GM23338 (cell line): ENCODE measurements around the gene KATNAL1. TPM values are rescaled to one million over a fixed set of nuclear protein-coding genes. Genes with fewer than 3 reads are reported as not detected.

Experiments used
- ATAC-seq: fragments of 200-7000 bp; cut with Tn5 transposase; 3 replicates; pipeline ENCODE4 v1.9.1; 2020
- DNase-seq: peaks from one replicate; pipeline ENCODE4 v3.0.0-alpha.2; 2015; ENCODE audit warnings: low spot score
- H2AFZ ChIP-seq: fragments of 200-600 bp; sonication (generic); 2 replicates; pipeline ENCODE4 v1.8.0; 2016; ENCODE audit warnings: antibody characterized with exemption, mild to moderate bottlenecking, moderate library complexity
- H3F3A ChIP-seq: fragments of 200-600 bp; sonication (generic); replicated peaks from 2 replicates; pipeline ENCODE4 v1.8.0; 2017; ENCODE audit warnings: antibody characterized with exemption, mixed run types, low read depth
- H3K27ac ChIP-seq: fragments of 200-600 bp; sonication (generic); 2 replicates; pipeline ENCODE4 v1.6.1; 2016; ENCODE audit warnings: low read depth
- H3K27me3 ChIP-seq: fragments of 200-600 bp; sonication (generic); 2 replicates; pipeline ENCODE4 v1.8.0; 2016; ENCODE audit warnings: mild to moderate bottlenecking, mixed run types, moderate library complexity; ENCODE audit not compliant: insufficient read depth
- H3K36me3 ChIP-seq: fragments of 200-600 bp; sonication (generic); 2 replicates; pipeline ENCODE4 v1.8.0; 2016; ENCODE audit warnings: mild to moderate bottlenecking; ENCODE audit not compliant: insufficient read depth
- H3K4me1 ChIP-seq: fragments of 200-600 bp; sonication (generic); 2 replicates; pipeline ENCODE4 v1.8.0; 2016; ENCODE audit warnings: mild to moderate bottlenecking, moderate library complexity; ENCODE audit not compliant: insufficient read depth
- H3K4me2 ChIP-seq: fragments of 200-600 bp; sonication (generic); 2 replicates; pipeline ENCODE4 v1.7.1; 2017; ENCODE audit warnings: mixed run types
- H3K4me3 ChIP-seq: fragments of 200-600 bp; sonication (generic); 2 replicates; pipeline ENCODE4 v1.6.1; 2016; ENCODE audit warnings: mixed run types
- H3K79me2 ChIP-seq: fragments of 200-600 bp; sonication (generic); replicated peaks from 2 replicates; pipeline ENCODE4 v1.8.0; 2017; ENCODE audit warnings: mild to moderate bottlenecking; ENCODE audit not compliant: insufficient read depth
- H3K9me2 ChIP-seq: fragments of 200-600 bp; sonication (generic); 2 replicates; pipeline ENCODE4 v1.8.0; 2017; ENCODE audit not compliant: insufficient read depth
- H4K20me1 ChIP-seq: fragments of 200-600 bp; sonication (generic); replicated peaks from 2 replicates; pipeline ENCODE4 v1.8.0; 2017; ENCODE audit warnings: mild to moderate bottlenecking; ENCODE audit not compliant: insufficient read depth
- H3K27ac Mint-ChIP-seq: 2 replicates; pipeline ENCODE4 v1.8.0; 2020; ENCODE audit warnings: inconsistent platforms, mild to moderate bottlenecking, moderate library complexity, mixed read lengths
- H3K27me3 Mint-ChIP-seq: 3 replicates; pipeline ENCODE4 v1.8.0; 2022; ENCODE audit warnings: low read depth, mild to moderate bottlenecking, moderate library complexity, mixed read lengths, inconsistent platforms; ENCODE audit not compliant: insufficient read depth, poor library complexity
- H3K36me3 Mint-ChIP-seq: 3 replicates; pipeline ENCODE4 v1.8.0; 2021; ENCODE audit warnings: low read depth, mild to moderate bottlenecking, inconsistent platforms, moderate library complexity, mixed read lengths
- H3K4me1 Mint-ChIP-seq: 3 replicates; pipeline ENCODE4 v1.8.0; 2020; ENCODE audit warnings: mild to moderate bottlenecking, inconsistent platforms, mixed read lengths
- H3K4me3 Mint-ChIP-seq: 3 replicates; pipeline ENCODE4 v1.8.0; 2021; ENCODE audit warnings: moderate library complexity, mild to moderate bottlenecking, inconsistent platforms, mixed read lengths
- H3K9me3 Mint-ChIP-seq: 3 replicates; pipeline ENCODE4 v1.8.0; 2020; ENCODE audit warnings: moderate library complexity, mild to moderate bottlenecking, inconsistent platforms, mixed read lengths
- CREB1 ChIP-seq: fragments of 250-450 bp; sonication (Bioruptor Pico); IDR thresholded peaks from 2 replicates; pipeline ENCODE4 v1.5.0; 2020; ENCODE audit warnings: low read depth, mild to moderate bottlenecking, moderate library complexity
- EZH2 ChIP-seq: fragments of 200-600 bp; sonication (generic); IDR thresholded peaks from one replicate; pipeline ENCODE4 v1.8.0; 2017; ENCODE audit warnings: antibody characterized with exemption, mild to moderate bottlenecking, low read depth; ENCODE audit not compliant: unreplicated experiment
- JUNB ChIP-seq: IDR thresholded peaks from one replicate; pipeline ENCODE4 v1.6.1; 2016; ENCODE audit warnings: antibody characterized with exemption; ENCODE audit not compliant: unreplicated experiment
- NANOG ChIP-seq: IDR thresholded peaks from 2 replicates; pipeline ENCODE4 v1.6.1; 2016; ENCODE audit warnings: antibody characterized with exemption, borderline replicate concordance
- ZNF331 ChIP-seq: fragments of 250-450 bp; sonication (Bioruptor Pico); IDR thresholded peaks from 2 replicates; pipeline ENCODE4 v1.5.0; 2020; ENCODE audit warnings: low read depth, mild to moderate bottlenecking, moderate library complexity
- polyA plus RNA-seq: library from polyadenylated mRNA; unstranded; fragments of >200 nt; fragmentation: Nextera tagmentation; extraction: Ambion mirVana; gene quantifications from 2 replicates; pipeline ENCODE4 v1.2.1, GENCODE V29; 2016
- total RNA-seq: library from RNA; depleted of rRNA; stranded (reverse); fragments of >200 nt; shearing (Covaris generic); gene quantifications from 2 replicates; pipeline ENCODE4 v1.2.3, GENCODE V29; 2014
- TF ChIP-seq, protein P1 (sequence below): IDR thresholded peaks from one replicate; pipeline ENCODE4 v1.6.1; 2018; ENCODE audit warnings: antibody characterized with exemption; ENCODE audit not compliant: unreplicated experiment
- TF ChIP-seq, protein P2 (sequence below): fragments of 250-450 bp; sonication (Bioruptor Pico); IDR thresholded peaks from 2 replicates; pipeline ENCODE4 v1.5.0; 2020; ENCODE audit warnings: mild to moderate bottlenecking, moderate library complexity
- TF ChIP-seq, protein P3 (sequence below), 2 experiments: fragments of 200-600 bp in 1 of 2; sonication (generic) in 1 of 2; conservative IDR thresholded peaks; 2 replicates each; pipeline versions ENCODE4 v1.5.1 to v1.6.1; 2016 to 2017; ENCODE audit warnings: antibody characterized with exemption in 2 of 2, low read depth in 2 of 2, mild to moderate bottlenecking in 2 of 2, moderate library complexity in 1 of 2

The KATNAL1 gene
- total and polyA plus RNA-seq, 2 experiments from 2014 or later, result 6.1 to 11.5 TPM

DNA sequence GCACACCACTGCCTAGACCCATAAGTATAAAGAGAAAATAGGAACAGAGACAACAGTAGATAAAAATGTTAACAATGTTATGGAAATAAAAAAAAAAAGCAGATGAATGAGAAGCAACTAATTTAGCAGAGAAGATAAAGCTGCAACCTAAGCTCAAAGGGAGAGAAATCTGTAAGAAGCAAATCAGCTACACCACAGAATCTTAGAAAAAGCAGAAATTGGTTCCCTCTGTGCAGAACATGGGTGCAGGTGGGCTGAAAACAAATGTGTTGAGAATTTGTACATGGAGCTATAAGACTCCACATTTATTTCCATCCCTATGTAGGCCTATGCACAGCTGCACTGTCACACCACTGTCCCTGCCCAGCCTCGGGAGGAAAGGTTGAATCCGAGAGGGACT, 44.8 kb upstream of the KATNAL1 start:
- ATAC-seq (no peak), DNase-seq (no peak)
- Histone ChIP-seq H2AFZ (no peak overlapping the region), H3K9me2 (no peaks in the 10 kb centered on the region), H4K20me1 (no peaks in the 10 kb centered on the region), H3K79me2 (no peaks in the 10 kb centered on the region), H3F3A (no peaks in the 10 kb centered on the region), H3K4me2 (no peak overlapping the region), H3K27ac (no peak overlapping the region), H3K36me3 (no peaks in the 10 kb centered on the region), H3K4me1 (no peaks in the 10 kb centered on the region), H3K27me3 (no peaks in the 10 kb centered on the region), H3K4me3 (no peak overlapping the region)
- TF ChIP-seq ZNF331 (CRISPR knock-in tag) (no peak), EZH2 (no peak), NANOG (no peak), CREB1 (CRISPR knock-in tag) (no peak), JUNB (no peak)
- TF ChIP-seq, protein P1, sequence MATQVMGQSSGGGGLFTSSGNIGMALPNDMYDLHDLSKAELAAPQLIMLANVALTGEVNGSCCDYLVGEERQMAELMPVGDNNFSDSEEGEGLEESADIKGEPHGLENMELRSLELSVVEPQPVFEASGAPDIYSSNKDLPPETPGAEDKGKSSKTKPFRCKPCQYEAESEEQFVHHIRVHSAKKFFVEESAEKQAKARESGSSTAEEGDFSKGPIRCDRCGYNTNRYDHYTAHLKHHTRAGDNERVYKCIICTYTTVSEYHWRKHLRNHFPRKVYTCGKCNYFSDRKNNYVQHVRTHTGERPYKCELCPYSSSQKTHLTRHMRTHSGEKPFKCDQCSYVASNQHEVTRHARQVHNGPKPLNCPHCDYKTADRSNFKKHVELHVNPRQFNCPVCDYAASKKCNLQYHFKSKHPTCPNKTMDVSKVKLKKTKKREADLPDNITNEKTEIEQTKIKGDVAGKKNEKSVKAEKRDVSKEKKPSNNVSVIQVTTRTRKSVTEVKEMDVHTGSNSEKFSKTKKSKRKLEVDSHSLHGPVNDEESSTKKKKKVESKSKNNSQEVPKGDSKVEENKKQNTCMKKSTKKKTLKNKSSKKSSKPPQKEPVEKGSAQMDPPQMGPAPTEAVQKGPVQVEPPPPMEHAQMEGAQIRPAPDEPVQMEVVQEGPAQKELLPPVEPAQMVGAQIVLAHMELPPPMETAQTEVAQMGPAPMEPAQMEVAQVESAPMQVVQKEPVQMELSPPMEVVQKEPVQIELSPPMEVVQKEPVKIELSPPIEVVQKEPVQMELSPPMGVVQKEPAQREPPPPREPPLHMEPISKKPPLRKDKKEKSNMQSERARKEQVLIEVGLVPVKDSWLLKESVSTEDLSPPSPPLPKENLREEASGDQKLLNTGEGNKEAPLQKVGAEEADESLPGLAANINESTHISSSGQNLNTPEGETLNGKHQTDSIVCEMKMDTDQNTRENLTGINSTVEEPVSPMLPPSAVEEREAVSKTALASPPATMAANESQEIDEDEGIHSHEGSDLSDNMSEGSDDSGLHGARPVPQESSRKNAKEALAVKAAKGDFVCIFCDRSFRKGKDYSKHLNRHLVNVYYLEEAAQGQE, result no peak
- TF ChIP-seq, protein P2, sequence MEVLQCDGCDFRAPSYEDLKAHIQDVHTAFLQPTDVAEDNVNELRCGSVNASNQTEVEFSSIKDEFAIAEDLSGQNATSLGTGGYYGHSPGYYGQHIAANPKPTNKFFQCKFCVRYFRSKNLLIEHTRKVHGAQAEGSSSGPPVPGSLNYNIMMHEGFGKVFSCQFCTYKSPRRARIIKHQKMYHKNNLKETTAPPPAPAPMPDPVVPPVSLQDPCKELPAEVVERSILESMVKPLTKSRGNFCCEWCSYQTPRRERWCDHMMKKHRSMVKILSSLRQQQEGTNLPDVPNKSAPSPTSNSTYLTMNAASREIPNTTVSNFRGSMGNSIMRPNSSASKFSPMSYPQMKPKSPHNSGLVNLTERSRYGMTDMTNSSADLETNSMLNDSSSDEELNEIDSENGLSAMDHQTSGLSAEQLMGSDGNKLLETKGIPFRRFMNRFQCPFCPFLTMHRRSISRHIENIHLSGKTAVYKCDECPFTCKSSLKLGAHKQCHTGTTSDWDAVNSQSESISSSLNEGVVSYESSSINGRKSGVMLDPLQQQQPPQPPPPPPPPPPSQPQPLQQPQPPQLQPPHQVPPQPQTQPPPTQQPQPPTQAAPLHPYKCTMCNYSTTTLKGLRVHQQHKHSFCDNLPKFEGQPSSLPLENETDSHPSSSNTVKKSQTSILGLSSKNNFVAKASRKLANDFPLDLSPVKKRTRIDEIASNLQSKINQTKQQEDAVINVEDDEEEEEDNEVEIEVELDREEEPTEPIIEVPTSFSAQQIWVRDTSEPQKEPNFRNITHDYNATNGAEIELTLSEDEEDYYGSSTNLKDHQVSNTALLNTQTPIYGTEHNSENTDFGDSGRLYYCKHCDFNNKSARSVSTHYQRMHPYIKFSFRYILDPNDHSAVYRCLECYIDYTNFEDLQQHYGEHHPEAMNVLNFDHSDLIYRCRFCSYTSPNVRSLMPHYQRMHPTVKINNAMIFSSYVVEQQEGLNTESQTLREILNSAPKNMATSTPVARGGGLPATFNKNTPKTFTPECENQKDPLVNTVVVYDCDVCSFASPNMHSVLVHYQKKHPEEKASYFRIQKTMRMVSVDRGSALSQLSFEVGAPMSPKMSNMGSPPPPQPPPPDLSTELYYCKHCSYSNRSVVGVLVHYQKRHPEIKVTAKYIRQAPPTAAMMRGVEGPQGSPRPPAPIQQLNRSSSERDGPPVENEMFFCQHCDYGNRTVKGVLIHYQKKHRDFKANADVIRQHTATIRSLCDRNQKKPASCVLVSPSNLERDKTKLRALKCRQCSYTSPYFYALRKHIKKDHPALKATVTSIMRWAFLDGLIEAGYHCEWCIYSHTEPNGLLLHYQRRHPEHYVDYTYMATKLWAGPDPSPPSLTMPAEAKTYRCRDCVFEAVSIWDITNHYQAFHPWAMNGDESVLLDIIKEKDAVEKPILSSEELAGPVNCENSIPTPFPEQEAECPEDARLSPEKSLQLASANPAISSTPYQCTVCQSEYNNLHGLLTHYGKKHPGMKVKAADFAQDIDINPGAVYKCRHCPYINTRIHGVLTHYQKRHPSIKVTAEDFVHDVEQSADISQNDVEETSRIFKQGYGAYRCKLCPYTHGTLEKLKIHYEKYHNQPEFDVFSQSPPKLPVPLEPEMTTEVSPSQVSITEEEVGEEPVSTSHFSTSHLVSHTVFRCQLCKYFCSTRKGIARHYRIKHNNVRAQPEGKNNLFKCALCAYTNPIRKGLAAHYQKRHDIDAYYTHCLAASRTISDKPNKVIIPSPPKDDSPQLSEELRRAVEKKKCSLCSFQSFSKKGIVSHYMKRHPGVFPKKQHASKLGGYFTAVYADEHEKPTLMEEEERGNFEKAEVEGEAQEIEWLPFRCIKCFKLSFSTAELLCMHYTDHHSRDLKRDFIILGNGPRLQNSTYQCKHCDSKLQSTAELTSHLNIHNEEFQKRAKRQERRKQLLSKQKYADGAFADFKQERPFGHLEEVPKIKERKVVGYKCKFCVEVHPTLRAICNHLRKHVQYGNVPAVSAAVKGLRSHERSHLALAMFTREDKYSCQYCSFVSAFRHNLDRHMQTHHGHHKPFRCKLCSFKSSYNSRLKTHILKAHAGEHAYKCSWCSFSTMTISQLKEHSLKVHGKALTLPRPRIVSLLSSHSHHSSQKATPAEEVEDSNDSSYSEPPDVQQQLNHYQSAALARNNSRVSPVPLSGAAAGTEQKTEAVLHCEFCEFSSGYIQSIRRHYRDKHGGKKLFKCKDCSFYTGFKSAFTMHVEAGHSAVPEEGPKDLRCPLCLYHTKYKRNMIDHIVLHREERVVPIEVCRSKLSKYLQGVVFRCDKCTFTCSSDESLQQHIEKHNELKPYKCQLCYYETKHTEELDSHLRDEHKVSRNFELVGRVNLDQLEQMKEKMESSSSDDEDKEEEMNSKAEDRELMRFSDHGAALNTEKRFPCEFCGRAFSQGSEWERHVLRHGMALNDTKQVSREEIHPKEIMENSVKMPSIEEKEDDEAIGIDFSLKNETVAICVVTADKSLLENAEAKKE (CRISPR knock-in tag), result no peak
- TF ChIP-seq, protein P3, sequence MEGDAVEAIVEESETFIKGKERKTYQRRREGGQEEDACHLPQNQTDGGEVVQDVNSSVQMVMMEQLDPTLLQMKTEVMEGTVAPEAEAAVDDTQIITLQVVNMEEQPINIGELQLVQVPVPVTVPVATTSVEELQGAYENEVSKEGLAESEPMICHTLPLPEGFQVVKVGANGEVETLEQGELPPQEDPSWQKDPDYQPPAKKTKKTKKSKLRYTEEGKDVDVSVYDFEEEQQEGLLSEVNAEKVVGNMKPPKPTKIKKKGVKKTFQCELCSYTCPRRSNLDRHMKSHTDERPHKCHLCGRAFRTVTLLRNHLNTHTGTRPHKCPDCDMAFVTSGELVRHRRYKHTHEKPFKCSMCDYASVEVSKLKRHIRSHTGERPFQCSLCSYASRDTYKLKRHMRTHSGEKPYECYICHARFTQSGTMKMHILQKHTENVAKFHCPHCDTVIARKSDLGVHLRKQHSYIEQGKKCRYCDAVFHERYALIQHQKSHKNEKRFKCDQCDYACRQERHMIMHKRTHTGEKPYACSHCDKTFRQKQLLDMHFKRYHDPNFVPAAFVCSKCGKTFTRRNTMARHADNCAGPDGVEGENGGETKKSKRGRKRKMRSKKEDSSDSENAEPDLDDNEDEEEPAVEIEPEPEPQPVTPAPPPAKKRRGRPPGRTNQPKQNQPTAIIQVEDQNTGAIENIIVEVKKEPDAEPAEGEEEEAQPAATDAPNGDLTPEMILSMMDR (conservative IDR thresholded peaks at IDR 0.05; ENCODE audit: low read depth in 2 of 2), result no peak
- Mint-ChIP-seq H3K9me3 (peaks cover 9% of the 10 kb centered on the region), H3K4me1 (peaks cover 16% of the 10 kb centered on the region), H3K27me3 (peaks cover 5% of the 10 kb centered on the region), H3K27ac (no peak overlapping the region), H3K4me3 (no peak overlapping the region), H3K36me3 (peaks cover 9% of the 10 kb centered on the region; the same call in 1 of the 3 replicates)
